Testis (tissue), 3 donors: ENCODE data around the gene C16orf89. TPM values are rescaled to one million over a fixed set of nuclear protein-coding genes. Genes with fewer than 3 reads are reported as not detected.

ENCODE experiments used
- polyA plus RNA-seq: library from polyadenylated mRNA; stranded (reverse); fragments of 350-450 nt; fragmentation: Illumina TruSeq; extraction: RNeasy Lipid Tissue Mini Kit (QIAGEN cat#74804); gene quantifications from one replicate; pipeline ENCODE4 v1.2.3, GENCODE V29; 2014; ENCODE audit warnings: low read depth, low replicate concordance; ENCODE audit not compliant: insufficient read depth
- total RNA-seq, 2 donors: library from RNA; depleted of rRNA; stranded (reverse); fragments of >200 nt; gene quantifications; one replicate each; pipeline ENCODE4 v1.2.3, GENCODE V29; 2016

The C16orf89 gene
- total and polyA plus RNA-seq, 3 donors from 2014 or later = 1.2 to 10.8 (median 2.4) TPM

Other genes starting within 250 kb of the C16orf89 start
- gene GLYR1, start 218.7 kb downstream of the C16orf89 start, total RNA-seq = 10 to 100 TPM; 70.5 to 83.5 TPM
- gene GLYR1, start 218.7 kb downstream of the C16orf89 start, polyA plus RNA-seq = 66.6 TPM
- gene UBN1, start 218.5 kb downstream of the C16orf89 start, total RNA-seq = 100 to 1,000 TPM in 1 of 2 donors, 10 to 100 TPM in 1; 88.1 to 115 TPM
- gene UBN1, start 218.5 kb downstream of the C16orf89 start, polyA plus RNA-seq = 98.2 TPM
- 1 to 10 TPM; 5.4 to 6.1 TPM for gene PPL, start 128.8 kb downstream of the C16orf89 start, total RNA-seq
- 6.8 TPM for gene PPL, start 128.8 kb downstream of the C16orf89 start, polyA plus RNA-seq
- 1 to 10 TPM; 1.2 to 2.9 TPM for gene SEC14L5, start 107.6 kb downstream of the C16orf89 start, total RNA-seq
- gene SEC14L5, start 107.6 kb downstream of the C16orf89 start, polyA plus RNA-seq = 0.73 TPM
- gene NAGPA, start 32.0 kb downstream of the C16orf89 start, total RNA-seq = 10 to 100 TPM; 38.7 to 39.0 TPM
- gene NAGPA, start 32.0 kb downstream of the C16orf89 start, polyA plus RNA-seq = 11.4 TPM
- 10 to 100 TPM; 34.3 to 35.9 TPM for gene ALG1, start 5.9 kb upstream of the C16orf89 start, total RNA-seq
- gene ALG1, start 5.9 kb upstream of the C16orf89 start, polyA plus RNA-seq = 54.3 TPM
- gene EEF2KMT, start 31.8 kb upstream of the C16orf89 start, total RNA-seq = 10 to 100 TPM; 20.3 to 20.6 TPM
- 36.7 TPM for gene EEF2KMT, start 31.8 kb upstream of the C16orf89 start, polyA plus RNA-seq